Muscle layer of duodenum (tissue), 2 donors: Measurements from ENCODE around the gene GRM8.

Source experiments
- H3K27ac ChIP-seq: one replicate; pipeline ENCODE4 v1.7.0; 2013; ENCODE audit warnings: mild to moderate bottlenecking, low read length
- H3K27me3 ChIP-seq: one replicate; pipeline ENCODE4 v1.7.0; 2013; ENCODE audit warnings: low read depth, mild to moderate bottlenecking, control low read depth, low read length
- H3K36me3 ChIP-seq, 2 donors: one replicate each; pipeline ENCODE4 v1.7.0; 2013; ENCODE audit warnings: low read length in 2 of 2, control low read depth in 1 of 2, mild to moderate bottlenecking in 1 of 2; ENCODE audit not compliant: insufficient read depth in 2 of 2, control insufficient read depth in 1 of 2
- H3K4me1 ChIP-seq, 2 donors: one replicate each; pipeline ENCODE4 v1.7.0; 2013; ENCODE audit warnings: low read length in 2 of 2, mild to moderate bottlenecking in 2 of 2, control low read depth in 1 of 2, moderate library complexity in 1 of 2; ENCODE audit not compliant: insufficient read depth in 2 of 2, control insufficient read depth in 1 of 2
- H3K4me3 ChIP-seq, 2 donors: one replicate each; pipeline ENCODE4 v1.7.0; 2013; ENCODE audit warnings: low read length in 2 of 2, low read depth in 1 of 2, mild to moderate bottlenecking in 1 of 2
- H3K9me3 ChIP-seq, 2 donors: one replicate each; pipeline ENCODE4 v1.7.0; 2013; ENCODE audit warnings: low read length in 2 of 2, control low read depth in 1 of 2, mild to moderate bottlenecking in 1 of 2; ENCODE audit not compliant: control insufficient read depth in 1 of 2
- donor health status: healthy.

The GRM8 gene

GRCh38 chr7:126657599-126658358, 595.0 kb downstream of the GRM8 start:
- H3K27ac ChIP-seq = no peak overlapping the region
- no peaks in the 10 kb centered on the region for H3K4me1 ChIP-seq
- H3K9me3 ChIP-seq = no peaks in the 10 kb centered on the region
- no peak overlapping the region for H3K4me3 ChIP-seq
- no peaks in the 10 kb centered on the region for H3K36me3 ChIP-seq
- no peaks in the 10 kb centered on the region for H3K27me3 ChIP-seq

DNA sequence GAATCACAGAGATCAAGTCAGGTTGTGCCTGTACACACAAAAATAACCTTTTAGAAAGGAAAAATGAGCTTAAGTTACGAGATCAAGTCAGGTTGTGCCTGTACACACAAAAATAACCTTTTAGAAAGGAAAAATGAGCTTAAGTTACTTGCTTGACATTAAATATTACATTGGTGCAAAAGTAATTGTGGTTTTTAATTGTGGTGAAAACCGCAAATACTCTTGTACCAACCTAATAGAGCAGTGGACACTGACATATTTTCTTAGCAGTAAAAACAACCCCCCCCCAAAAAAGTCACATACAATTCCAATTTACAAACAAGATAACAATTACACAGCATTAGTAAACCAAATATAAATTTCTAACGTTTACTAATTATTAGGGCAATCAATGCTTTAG, 595.6 kb downstream of the GRM8 start:
- Histone ChIP-seq H3K4me3 (no peak overlapping the region), H3K27ac (no peak overlapping the region), H3K4me1 (no peaks in the 10 kb centered on the region), H3K9me3 (no peaks in the 10 kb centered on the region), H3K36me3 (no peaks in the 10 kb centered on the region), H3K27me3 (no peaks in the 10 kb centered on the region)

GRCh38 chr7:126656165-126656564, 596.6 kb downstream of the GRM8 start:
- H3K36me3 ChIP-seq = no peaks in the 10 kb centered on the region
- H3K27ac ChIP-seq = no peak overlapping the region
- H3K9me3 ChIP-seq = no peaks in the 10 kb centered on the region
- no peak overlapping the region for H3K4me3 ChIP-seq
- H3K27me3 ChIP-seq = no peaks in the 10 kb centered on the region
- no peaks in the 10 kb centered on the region for H3K4me1 ChIP-seq

DNA sequence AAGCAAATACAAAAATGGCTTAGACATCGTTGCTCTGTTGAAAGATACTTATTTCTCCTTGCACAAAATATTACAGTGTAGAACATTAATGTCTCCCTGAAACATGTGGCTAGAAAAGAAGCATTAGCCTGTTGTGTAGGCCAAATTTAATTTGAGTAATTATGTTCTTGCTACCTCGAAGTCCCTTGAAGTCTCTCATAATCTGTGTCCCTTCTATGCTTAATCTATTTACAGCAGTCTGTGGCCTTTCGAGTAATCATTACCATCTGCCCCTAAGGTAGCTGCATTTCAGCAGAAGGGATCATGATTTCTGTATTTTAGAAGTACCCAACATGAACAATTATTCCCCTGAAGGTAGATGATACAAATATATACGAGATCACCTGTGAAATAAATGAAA, 615.2 kb downstream of the GRM8 start:
- no peaks in the 10 kb centered on the region for H3K27me3 ChIP-seq
- H3K4me1 ChIP-seq = no peaks in the 10 kb centered on the region
- H3K4me3 ChIP-seq = no peak overlapping the region
- no peak overlapping the region for H3K27ac ChIP-seq
- H3K9me3 ChIP-seq = no peaks in the 10 kb centered on the region
- no peaks in the 10 kb centered on the region for H3K36me3 ChIP-seq

GRCh38 chr7:126635545-126635944, 617.2 kb downstream of the GRM8 start:
- Histone ChIP-seq H3K4me3 (no peak overlapping the region), H3K36me3 (no peaks in the 10 kb centered on the region), H3K4me1 (no peaks in the 10 kb centered on the region), H3K27me3 (no peaks in the 10 kb centered on the region), H3K9me3 (no peaks in the 10 kb centered on the region), H3K27ac (no peak overlapping the region)

GRCh38 chr7:126608339-126608776, 644.4 kb downstream of the GRM8 start:
- H3K27ac ChIP-seq = no peak overlapping the region

GRCh38 chr7:126606331-126606730, 646.4 kb downstream of the GRM8 start:
- no peaks in the 10 kb centered on the region for H3K27me3 ChIP-seq
- H3K4me3 ChIP-seq = no peak overlapping the region
- H3K27ac ChIP-seq = no peak overlapping the region
- no peaks in the 10 kb centered on the region for H3K9me3 ChIP-seq
- no peaks in the 10 kb centered on the region for H3K36me3 ChIP-seq
- H3K4me1 ChIP-seq = no peaks in the 10 kb centered on the region

More at GRCh38 chr7:126608339-126608776, 644.4 kb downstream of the GRM8 start:
- H3K4me3 ChIP-seq = no peak overlapping the region
- no peaks in the 10 kb centered on the region for H3K4me1 ChIP-seq
- no peaks in the 10 kb centered on the region for H3K36me3 ChIP-seq
- no peaks in the 10 kb centered on the region for H3K27me3 ChIP-seq
- H3K9me3 ChIP-seq = no peaks in the 10 kb centered on the region

DNA sequence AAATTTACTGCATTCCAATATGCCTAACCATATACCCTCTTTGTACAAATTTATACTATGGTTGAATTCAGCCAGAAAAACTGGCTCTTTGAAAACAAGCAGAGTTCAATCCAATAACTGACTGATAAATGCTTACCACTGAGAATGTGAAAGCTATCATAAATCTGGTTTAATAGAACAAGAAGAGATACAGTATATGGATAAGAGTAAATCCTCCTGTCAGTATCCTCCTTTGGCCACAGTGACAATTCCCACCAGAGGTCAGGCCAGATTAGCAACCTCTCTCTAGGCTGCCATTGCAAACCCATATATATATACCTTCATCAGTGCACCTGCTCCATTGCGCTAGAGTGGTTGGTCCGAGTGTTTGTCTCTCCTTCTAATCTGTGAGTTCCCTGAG, 647.2 kb downstream of the GRM8 start:
- Histone ChIP-seq H3K4me3 (no peak overlapping the region), H3K4me1 (no peaks in the 10 kb centered on the region), H3K27ac (no peak overlapping the region), H3K27me3 (no peaks in the 10 kb centered on the region), H3K36me3 (no peaks in the 10 kb centered on the region), H3K9me3 (no peaks in the 10 kb centered on the region)

DNA sequence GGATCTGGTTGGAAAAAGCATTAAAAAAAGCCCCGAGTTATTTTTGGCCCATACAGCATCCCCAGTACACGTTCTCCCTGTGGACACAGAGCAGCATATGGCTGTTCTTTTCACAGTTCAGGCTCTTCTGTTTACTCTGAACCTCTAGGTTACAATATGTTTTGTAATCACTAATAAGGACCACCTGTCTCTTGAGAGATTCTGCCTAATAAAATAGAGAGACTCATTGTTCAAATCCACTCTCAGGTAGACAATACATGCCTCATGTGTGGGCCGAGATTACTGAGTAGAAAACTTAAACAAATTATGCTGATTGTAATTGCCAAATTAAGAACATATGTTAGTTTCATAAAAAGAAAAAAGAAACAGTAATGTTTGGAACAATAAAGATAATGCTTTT, 647.7 kb downstream of the GRM8 start:
- no peaks in the 10 kb centered on the region for H3K36me3 ChIP-seq
- no peak overlapping the region for H3K27ac ChIP-seq
- no peaks in the 10 kb centered on the region for H3K4me1 ChIP-seq
- H3K27me3 ChIP-seq = no peaks in the 10 kb centered on the region
- no peak overlapping the region for H3K4me3 ChIP-seq
- H3K9me3 ChIP-seq = no peaks in the 10 kb centered on the region

- no peaks in the 10 kb centered on the region for H3K4me1 ChIP-seq
- H3K4me3 ChIP-seq = no peak overlapping the region
- no peak overlapping the region for H3K27ac ChIP-seq
- no peaks in the 10 kb centered on the region for H3K36me3 ChIP-seq
- no peaks in the 10 kb centered on the region for H3K27me3 ChIP-seq
- peaks cover 4 to 12% of the 10 kb centered on the region in 2 donors for H3K9me3 ChIP-seq
These were observed 663.6 kb downstream of the GRM8 start for GRCh38 chr7:126589068-126589684.

- Histone ChIP-seq H3K27ac (no peak overlapping the region), H3K36me3 (no peaks in the 10 kb centered on the region), H3K4me3 (no peak overlapping the region), H3K9me3 (no peaks in the 10 kb centered on the region), H3K27me3 (no peaks in the 10 kb centered on the region), H3K4me1 (no peaks in the 10 kb centered on the region)
These were observed 674.4 kb downstream of the GRM8 start for GRCh38 chr7:126578338-126578737.
